PC-3 (cell line): ENCODE results near the gene C16orf86. TPM values are rescaled to one million over a fixed set of nuclear protein-coding genes. Genes with fewer than 3 reads are reported as not detected.

Experiments
- ATAC-seq: fragments of 200-7000 bp; cut with Tn5 transposase; 2 replicates; pipeline ENCODE4 v1.9.1; 2020; ENCODE audit warnings: mild to moderate bottlenecking, moderate library complexity
- BruUV-seq: library from RNA; stranded (reverse); fragments of 400-500 nt; replicated peaks from 2 replicates; lab custom pipeline; 2021; lab: Mats Ljungman, UMichigan
- CTCF ChIA-PET: fragments of 300-600 bp; sonication (Branson Sonifier 250); formaldehyde crosslinking; loops from one replicate; lab custom pipeline; 2022; ENCODE audit warnings: antibody characterized with exemption; lab: Charles Lee
- POLR2A ChIA-PET: fragments of 300-600 bp; sonication (Branson Sonifier 250); formaldehyde crosslinking; loops from one replicate; lab custom pipeline; 2022; ENCODE audit warnings: antibody characterized with exemption; ENCODE audit not compliant: unreplicated experiment; lab: Charles Lee
- DNase-seq: peaks from one replicate; pipeline ENCODE4 v3.0.0-alpha.2; 2015
- H2AFZ ChIP-seq: fragments of 300-600 bp; sonication (generic); 2 replicates; pipeline ENCODE4 v1.6.0; 2016; ENCODE audit warnings: antibody characterized with exemption, low read length
- H3F3A ChIP-seq: fragments of 300-600 bp; sonication (generic); one replicate; pipeline ENCODE4 v1.6.0; 2017; ENCODE audit warnings: antibody characterized with exemption, low read length, control low read depth, mild to moderate bottlenecking; ENCODE audit not compliant: unreplicated experiment
- H3K27ac ChIP-seq: fragments of 300-600 bp; sonication (generic); 2 replicates; pipeline ENCODE4 v1.5.1; 2016; ENCODE audit warnings: mild to moderate bottlenecking, low read length
- H3K27me3 ChIP-seq: fragments of 300-600 bp; sonication (generic); 2 replicates; pipeline ENCODE4 v1.6.1; 2016; ENCODE audit warnings: low read length, mixed read lengths
- H3K36me3 ChIP-seq: fragments of 300-600 bp; sonication (generic); 2 replicates; pipeline ENCODE4 v1.6.1; 2016; ENCODE audit warnings: low read depth, mixed run types, low read length, mixed read lengths
- H3K4me1 ChIP-seq: fragments of 300-600 bp; sonication (generic); 2 replicates; pipeline ENCODE4 v1.5.1; 2016; ENCODE audit warnings: low read length; ENCODE audit not compliant: insufficient read depth
- H3K4me2 ChIP-seq: fragments of 300-600 bp; sonication (generic); 2 replicates; pipeline ENCODE4 v1.6.0; 2016; ENCODE audit warnings: low read length
- H3K4me3 ChIP-seq: fragments of 300-600 bp; sonication (generic); 2 replicates; pipeline ENCODE4 v1.5.1; 2016; ENCODE audit warnings: mild to moderate bottlenecking, low read length, mixed read lengths
- H3K79me2 ChIP-seq: fragments of 300-600 bp; sonication (generic); 2 replicates; pipeline ENCODE4 v1.6.1; 2017; ENCODE audit warnings: low read length, mixed read lengths
- H3K9ac ChIP-seq: fragments of 300-600 bp; sonication (generic); 2 replicates; pipeline ENCODE4 v1.6.0; 2016; ENCODE audit warnings: mild to moderate bottlenecking, low read length
- H3K9me2 ChIP-seq: fragments of 300-600 bp; sonication (generic); replicated peaks from 2 replicates; pipeline ENCODE4 v1.6.1; 2016; ENCODE audit warnings: mixed run types, low read length, mixed read lengths
- H3K9me3 ChIP-seq: fragments of 300-600 bp; sonication (generic); 2 replicates; pipeline ENCODE4 v1.6.1; 2016; ENCODE audit warnings: low read length, mixed read lengths
- H4K20me1 ChIP-seq: fragments of 300-600 bp; sonication (generic); 2 replicates; pipeline ENCODE4 v1.6.1; 2016; ENCODE audit warnings: low read length, mixed read lengths
- EZH2 ChIP-seq: fragments of 300-600 bp; sonication (generic); IDR thresholded peaks from one replicate; pipeline ENCODE4 v1.6.1; 2017; ENCODE audit warnings: antibody characterized with exemption, mild to moderate bottlenecking, low read length; ENCODE audit not compliant: unreplicated experiment
- EZH2phosphoT487 ChIP-seq: fragments of 300-600 bp; sonication (generic); IDR thresholded peaks from 2 replicates; pipeline ENCODE4 v1.6.1; 2018; ENCODE audit warnings: mild to moderate bottlenecking, antibody characterized with exemption, low read length, borderline replicate concordance
- intact Hi-C: fragments of 100-400 bp; cut with micrococcal nuclease; formaldehyde crosslinking; loops from 2 replicates; pipeline ENCODE4 v1.9.0; 2023
- total RNA-seq: library from RNA; depleted of rRNA; stranded (reverse); fragments of >200 nt; gene quantifications from 2 replicates; pipeline ENCODE4 v1.2.3, GENCODE V29; 2014
- TF ChIP-seq, protein P1 (sequence below): fragments of 300-600 bp; sonication (generic); conservative IDR thresholded peaks from 2 replicates; pipeline ENCODE4 v1.5.1; 2017; ENCODE audit warnings: antibody characterized with exemption, low read depth, mild to moderate bottlenecking, low read length

Gene C16orf86
- total RNA-seq, 1 experiment from 2014 or later, result not detected

DNA sequence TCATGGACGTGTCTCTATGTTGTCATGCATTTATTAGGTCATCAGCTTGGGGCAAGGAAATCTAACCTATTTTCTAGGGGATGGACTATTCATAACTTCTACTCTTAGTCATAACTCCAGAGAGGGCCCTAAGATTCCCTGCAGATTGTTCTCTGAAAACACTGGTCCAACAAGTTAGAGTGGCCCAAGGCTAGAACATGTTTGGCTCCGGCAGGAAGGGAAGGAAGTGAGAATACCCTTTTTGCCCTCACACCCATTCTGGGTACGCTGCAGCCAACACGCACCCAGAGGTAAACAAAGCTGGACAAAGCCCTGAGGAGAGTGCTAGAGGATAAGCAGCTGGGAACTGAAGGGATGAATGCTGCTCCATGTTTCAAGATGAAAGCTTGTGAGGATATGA, 9.9 kb downstream of the C16orf86 start:
- H3K4me3 ChIP-seq, result no peak overlapping the region
- H3F3A ChIP-seq, result no peaks in the 10 kb centered on the region
- no peak overlapping the region for H3K9ac ChIP-seq
- H3K27ac ChIP-seq, result peak overlapping the region; percentile 49
- H3K9me2 ChIP-seq, result no peaks in the 10 kb centered on the region
- H2AFZ ChIP-seq, result no peak overlapping the region
- H3K4me1 ChIP-seq, result peaks cover 5% of the 10 kb centered on the region
- ChIA-PET POLR2A (no interaction called here), CTCF (no interaction called here)
- no peaks in the 10 kb centered on the region for H3K79me2 ChIP-seq
- ATAC-seq, result peak; percentile 34
- intact Hi-C loops, result no loop called here
- BruUV-seq, result no TSS peak
- no peaks in the 10 kb centered on the region for H4K20me1 ChIP-seq
- peak; percentile 68 for DNase-seq
- no peaks in the 10 kb centered on the region for H3K36me3 ChIP-seq
- TF ChIP-seq, protein P1, sequence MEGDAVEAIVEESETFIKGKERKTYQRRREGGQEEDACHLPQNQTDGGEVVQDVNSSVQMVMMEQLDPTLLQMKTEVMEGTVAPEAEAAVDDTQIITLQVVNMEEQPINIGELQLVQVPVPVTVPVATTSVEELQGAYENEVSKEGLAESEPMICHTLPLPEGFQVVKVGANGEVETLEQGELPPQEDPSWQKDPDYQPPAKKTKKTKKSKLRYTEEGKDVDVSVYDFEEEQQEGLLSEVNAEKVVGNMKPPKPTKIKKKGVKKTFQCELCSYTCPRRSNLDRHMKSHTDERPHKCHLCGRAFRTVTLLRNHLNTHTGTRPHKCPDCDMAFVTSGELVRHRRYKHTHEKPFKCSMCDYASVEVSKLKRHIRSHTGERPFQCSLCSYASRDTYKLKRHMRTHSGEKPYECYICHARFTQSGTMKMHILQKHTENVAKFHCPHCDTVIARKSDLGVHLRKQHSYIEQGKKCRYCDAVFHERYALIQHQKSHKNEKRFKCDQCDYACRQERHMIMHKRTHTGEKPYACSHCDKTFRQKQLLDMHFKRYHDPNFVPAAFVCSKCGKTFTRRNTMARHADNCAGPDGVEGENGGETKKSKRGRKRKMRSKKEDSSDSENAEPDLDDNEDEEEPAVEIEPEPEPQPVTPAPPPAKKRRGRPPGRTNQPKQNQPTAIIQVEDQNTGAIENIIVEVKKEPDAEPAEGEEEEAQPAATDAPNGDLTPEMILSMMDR, result no peak
- TF ChIP-seq EZH2phosphoT487, result no peak
- TF ChIP-seq EZH2, result no peak
- H3K27me3 ChIP-seq, result no peaks in the 10 kb centered on the region
- no peak overlapping the region for H3K4me2 ChIP-seq
- H3K9me3 ChIP-seq, result no peaks in the 10 kb centered on the region

DNA sequence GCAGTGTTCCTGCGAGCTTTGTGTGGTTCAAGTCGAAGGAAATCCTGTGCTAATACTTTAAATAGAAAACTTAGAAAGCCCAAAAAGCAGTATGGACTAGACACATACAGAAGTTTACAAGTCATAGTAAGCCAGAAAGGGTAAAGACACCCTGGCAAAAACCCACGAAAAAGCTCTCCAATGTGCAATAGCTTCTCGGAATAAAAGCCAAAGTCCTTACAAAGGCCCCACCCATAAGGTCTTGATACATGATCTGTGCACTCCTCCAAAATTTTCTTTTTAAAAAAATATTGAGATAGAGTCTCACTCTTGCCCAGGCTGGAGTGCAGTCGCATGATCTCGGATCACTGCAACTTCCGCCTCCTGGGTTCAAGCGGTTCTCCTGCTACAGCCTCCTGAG, 10.3 kb downstream of the C16orf86 start:
- POLR2A ChIA-PET, result no interaction called here
- ATAC-seq (no peak), DNase-seq (no peak)
- Histone ChIP-seq H3K27ac (peak overlapping the region; percentile 49), H3K9me2 (no peaks in the 10 kb centered on the region), H3K36me3 (no peaks in the 10 kb centered on the region), H3K4me1 (peaks cover 5% of the 10 kb centered on the region), H3F3A (no peaks in the 10 kb centered on the region), H3K27me3 (no peaks in the 10 kb centered on the region), H3K79me2 (no peaks in the 10 kb centered on the region), H3K4me2 (no peak overlapping the region), H3K9ac (no peak overlapping the region), H3K9me3 (no peaks in the 10 kb centered on the region), H4K20me1 (no peaks in the 10 kb centered on the region), H2AFZ (no peak overlapping the region), H3K4me3 (no peak overlapping the region)
- TF ChIP-seq, protein P1, result no peak
- TF ChIP-seq EZH2phosphoT487 (no peak), EZH2 (no peak)
- intact Hi-C loops, result no loop called here
- no TSS peak for BruUV-seq
- CTCF ChIA-PET, result no interaction called here

DNA sequence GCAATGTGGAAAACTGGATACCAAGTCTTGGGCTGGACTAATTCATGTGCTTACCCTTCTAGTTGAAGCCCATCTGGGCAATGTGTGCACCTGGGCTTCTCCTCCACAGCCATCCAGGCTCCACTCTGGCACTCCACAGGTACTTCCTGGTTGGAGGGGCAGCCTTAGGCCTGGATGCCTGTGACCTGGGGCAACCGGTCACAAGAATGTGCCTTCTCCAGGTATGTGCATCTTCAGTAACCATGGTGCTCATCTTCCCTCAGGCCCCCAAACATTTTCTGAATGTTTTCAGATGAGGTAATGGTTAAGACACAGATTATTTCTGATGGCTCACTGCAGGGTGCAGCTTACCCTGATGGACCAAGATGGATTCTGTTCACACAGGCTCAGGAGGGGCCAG, 11.1 kb downstream of the C16orf86 start:
- no peak overlapping the region for H3K4me2 ChIP-seq
- peaks cover 5% of the 10 kb centered on the region for H3K4me1 ChIP-seq
- H4K20me1 ChIP-seq, result no peaks in the 10 kb centered on the region
- DNase-seq (no peak), ATAC-seq (no peak)
- TF ChIP-seq EZH2 (no peak), EZH2phosphoT487 (no peak)
- TF ChIP-seq, protein P1, result no peak
- H3K9me3 ChIP-seq, result no peaks in the 10 kb centered on the region
- POLR2A ChIA-PET, result no interaction called here
- BruUV-seq, result no TSS peak
- H3K9me2 ChIP-seq, result no peaks in the 10 kb centered on the region
- H3K27ac ChIP-seq, result no peak overlapping the region
- no peaks in the 10 kb centered on the region for H3F3A ChIP-seq
- CTCF ChIA-PET, result no interaction called here
- no peak overlapping the region for H3K9ac ChIP-seq
- H3K27me3 ChIP-seq, result no peaks in the 10 kb centered on the region
- intact Hi-C loops, result loop anchor here (1.0 kb wide), 1 partner anchor 128 kb away; no protein-coding TSS in a partner anchor
- H3K79me2 ChIP-seq, result no peaks in the 10 kb centered on the region
- no peak overlapping the region for H2AFZ ChIP-seq
- no peak overlapping the region for H3K4me3 ChIP-seq
- no peaks in the 10 kb centered on the region; the same call in 1 of the 2 replicates for H3K36me3 ChIP-seq
